Activated CD8-positive, alpha-beta memory T cell treated with anti-CD3 and anti-CD28 coated beads, Interleukin-2, amount 50 U/mL, for 1 hour (primary cell): ENCODE data around the gene TNF.
"Not testable (repeated sequence)": the region's sequence is repeated elsewhere in the genome, so short reads cannot be mapped to it uniquely, and the experiment has no call there.

ENCODE experiments used
- DNase-seq: peaks from one replicate; pipeline ENCODE4 v3.0.0-alpha.2; 2020; ENCODE audit errors: extremely low read depth

The TNF gene

DNA sequence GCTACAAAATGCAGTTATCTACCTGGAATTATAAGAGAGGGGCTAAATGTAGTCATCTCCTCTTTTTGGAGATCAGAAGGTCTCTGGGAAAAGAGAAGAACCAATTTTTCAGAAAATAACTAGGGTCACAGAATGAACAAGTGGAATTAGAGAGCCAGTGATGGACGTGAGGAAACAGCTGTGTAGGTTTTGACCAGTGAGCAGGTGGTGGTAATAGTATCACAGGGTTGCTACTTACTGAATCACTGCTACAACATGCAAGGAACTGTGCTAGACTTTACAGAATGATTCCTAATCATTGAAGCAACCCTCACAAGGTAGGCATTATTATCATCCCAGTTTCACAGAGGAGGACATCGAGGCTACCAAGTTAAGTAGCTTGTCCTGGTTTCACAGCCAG, 30.7 kb upstream of the TNF start:
- no peak for DNase-seq

DNA sequence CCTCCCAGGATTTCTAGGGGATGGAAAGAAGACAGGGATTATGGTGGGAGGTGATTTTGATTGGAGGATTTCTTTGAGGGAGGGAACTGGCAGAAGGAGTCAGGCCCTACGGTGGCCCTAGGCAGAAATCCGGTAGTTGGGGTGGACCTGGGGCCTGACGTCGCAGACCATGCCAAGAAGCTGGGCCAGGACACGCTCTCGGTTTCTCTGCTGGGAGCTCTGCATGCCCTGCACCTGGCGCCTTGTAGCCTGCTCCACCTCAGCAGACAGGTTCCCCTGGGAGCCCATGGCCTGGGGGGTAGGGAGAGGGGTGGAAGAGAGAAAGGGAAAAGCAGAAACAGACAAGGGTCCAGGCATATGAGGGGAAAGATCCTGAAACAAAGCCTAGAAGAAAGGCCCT, 30.1 kb upstream of the TNF start:
- no peak for DNase-seq

DNA sequence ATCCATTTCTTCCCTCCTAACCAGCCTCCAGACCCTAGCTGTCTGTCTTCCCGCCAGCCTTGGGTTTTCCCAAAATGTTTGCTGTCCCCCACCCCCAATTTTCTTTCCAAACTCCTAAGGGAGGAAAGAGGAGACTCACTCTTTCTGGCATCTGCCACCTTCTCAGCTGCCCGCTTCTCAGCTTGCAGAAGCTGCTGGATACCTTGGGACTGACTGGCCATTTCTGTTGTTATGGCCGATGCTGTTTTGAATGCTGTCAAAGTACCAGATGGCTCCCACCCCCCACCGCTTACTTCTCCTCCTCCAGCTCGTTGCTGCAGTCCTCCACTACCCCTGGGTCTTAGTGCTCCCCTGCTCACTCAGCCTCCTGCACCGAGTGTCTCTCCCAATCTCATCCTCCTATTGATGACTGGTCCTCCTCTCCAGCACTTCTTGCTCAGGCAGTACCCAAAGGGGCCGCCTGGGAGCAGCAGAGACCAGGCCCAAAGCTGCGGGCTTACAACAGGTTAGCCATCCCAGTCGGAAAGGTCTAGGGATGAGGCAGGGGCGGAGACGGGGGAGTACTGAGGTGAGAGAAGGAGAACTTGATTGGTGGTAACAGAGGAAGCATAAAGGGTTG, 28.9 kb upstream of the TNF start, which contains the start of gene ATP6V1G2:
ATP6V1G2 (minus strand) TSS at position 270 of the 619 bp plus-strand sequence; CDS start at position 221, 49 bp downstream.
- peak; percentile 47 for DNase-seq

DNA sequence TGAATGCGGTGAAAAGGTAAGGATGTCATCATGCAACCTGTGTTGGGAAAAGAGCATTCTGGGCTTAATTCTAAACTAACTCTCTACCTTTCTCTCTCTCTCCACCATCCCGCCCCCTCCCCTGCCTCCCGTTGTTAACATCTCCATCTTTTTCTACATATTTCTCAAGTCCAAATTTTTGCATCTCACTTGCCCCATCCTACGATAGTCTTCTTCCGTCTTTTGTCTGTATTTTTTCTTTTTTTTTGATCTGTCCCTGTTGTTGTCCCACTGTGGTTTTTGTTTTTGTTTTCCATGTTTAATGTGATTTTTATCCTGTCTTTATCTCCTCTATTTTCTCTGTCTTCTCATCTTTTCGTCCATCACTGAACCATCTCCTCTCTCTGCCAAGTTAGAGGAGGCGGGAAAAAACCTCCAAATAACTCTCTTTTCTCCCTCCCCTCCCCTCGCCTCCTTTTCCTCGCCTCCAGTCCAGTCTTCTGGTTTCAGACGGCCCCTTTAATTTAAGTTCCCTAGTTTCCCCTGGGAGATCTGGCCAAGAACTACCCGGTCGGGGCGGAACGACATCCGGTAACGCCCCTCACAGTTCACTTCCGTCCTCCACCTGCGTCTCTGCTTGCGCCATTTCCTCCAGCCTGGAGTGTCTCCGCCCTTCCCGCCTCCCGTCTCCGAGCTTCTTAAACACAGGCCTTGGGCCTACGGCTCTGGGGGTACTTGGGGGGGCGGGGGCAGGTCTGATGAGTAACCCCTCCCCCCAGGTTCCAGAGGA, 28.2 kb upstream of the TNF start, which contains the start of gene NFKBIL1:
NFKBIL1 (plus strand) TSS at position 651 of the 769 bp plus-strand sequence; CDS start at position 738, 87 bp downstream.
- DNase-seq, result peak; percentile 83

DNA sequence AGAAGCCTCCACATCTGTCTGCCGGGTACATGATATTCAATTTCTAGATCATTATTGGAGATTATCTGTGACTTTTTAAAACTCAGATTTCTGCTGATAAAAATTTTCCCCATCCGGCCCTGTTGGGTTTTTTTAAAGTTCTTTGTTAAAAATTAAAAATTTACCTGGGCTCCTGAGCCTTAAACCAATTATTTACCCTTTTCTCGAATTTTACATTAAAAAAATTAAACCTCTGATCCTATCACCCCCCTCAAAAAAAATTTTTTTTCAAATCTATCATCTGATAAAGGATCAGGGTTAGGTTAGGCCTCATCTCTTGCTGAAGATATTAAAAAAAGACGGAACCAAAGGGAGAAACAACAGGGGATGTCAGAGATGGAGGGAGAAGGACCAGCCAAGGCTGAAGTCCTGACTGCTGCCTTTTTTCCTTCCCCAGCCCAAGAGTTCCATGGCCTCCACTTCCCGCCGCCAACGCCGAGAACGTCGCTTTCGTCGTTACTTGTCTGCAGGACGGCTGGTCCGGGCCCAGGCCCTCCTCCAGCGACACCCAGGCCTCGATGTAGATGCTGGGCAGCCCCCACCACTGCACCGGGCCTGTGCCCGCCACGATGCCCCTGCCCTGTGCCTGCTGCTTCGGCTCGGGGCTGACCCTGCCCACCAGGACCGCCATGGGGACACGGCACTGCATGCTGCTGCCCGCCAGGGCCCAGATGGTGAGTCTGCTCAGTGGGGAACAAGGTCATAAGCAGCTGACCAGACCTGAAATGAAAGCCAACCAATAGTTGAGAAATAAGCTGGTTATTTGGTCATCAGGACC, 27.4 kb upstream of the TNF start:
- no peak for DNase-seq

DNA sequence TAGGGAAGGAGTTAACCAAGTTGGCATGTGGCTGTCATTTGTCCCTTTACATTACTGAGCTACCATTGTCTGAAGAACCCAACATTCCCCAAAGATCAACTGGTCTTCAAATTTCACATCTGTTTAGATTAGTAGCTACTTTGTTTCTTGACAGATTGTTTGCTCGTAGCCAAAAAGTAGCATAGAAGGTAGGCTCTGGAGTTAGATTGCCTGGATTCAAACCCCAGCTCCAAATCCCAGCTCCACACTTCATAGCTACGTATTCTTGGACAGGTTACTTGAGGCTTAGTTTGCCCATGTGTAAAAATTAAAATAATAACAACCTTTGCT, 26.9 kb upstream of the TNF start:
- DNase-seq, result no peak

DNA sequence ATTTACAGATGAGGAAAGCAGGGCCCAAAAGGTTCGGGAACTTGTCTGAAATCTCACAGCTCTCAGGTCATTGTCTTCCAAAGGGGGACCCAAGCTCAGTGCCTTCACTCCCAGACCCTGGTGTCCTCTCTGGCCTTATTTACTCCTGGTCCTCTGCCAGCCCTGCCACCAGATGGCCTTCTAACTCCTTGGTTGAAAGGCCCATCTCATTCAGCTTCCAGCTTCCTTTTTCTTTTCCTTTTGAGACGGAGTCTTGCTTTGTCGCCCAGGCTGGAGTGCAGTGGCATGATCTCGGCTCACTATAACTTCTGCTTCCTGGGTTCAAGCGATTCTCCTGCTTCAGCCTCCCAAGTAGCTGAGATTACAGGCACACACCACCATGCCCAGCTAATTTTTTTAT, 24.0 kb upstream of the TNF start:
- not testable (repeated sequence) for DNase-seq

DNA sequence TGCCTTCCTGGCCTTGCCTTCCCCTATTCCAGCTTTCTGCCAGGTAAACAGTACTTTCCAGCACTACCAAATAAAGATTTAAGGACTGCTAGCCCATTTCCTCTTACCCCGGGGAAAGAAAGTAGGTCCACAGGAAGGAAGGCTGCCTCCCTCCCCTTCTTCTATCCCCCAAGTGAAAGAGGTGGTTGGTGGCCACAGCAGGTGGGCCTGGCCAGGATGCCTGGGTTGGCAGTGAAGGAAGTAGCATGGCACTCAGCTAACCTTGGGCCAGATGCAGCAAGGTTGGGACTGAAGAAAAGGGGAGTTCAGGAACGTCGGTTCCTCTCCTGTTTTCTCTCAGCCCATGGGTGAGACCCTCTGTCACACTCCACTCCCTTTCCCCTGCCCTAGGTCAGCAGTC, 19.1 kb upstream of the TNF start:
- DNase-seq, result no peak

DNA sequence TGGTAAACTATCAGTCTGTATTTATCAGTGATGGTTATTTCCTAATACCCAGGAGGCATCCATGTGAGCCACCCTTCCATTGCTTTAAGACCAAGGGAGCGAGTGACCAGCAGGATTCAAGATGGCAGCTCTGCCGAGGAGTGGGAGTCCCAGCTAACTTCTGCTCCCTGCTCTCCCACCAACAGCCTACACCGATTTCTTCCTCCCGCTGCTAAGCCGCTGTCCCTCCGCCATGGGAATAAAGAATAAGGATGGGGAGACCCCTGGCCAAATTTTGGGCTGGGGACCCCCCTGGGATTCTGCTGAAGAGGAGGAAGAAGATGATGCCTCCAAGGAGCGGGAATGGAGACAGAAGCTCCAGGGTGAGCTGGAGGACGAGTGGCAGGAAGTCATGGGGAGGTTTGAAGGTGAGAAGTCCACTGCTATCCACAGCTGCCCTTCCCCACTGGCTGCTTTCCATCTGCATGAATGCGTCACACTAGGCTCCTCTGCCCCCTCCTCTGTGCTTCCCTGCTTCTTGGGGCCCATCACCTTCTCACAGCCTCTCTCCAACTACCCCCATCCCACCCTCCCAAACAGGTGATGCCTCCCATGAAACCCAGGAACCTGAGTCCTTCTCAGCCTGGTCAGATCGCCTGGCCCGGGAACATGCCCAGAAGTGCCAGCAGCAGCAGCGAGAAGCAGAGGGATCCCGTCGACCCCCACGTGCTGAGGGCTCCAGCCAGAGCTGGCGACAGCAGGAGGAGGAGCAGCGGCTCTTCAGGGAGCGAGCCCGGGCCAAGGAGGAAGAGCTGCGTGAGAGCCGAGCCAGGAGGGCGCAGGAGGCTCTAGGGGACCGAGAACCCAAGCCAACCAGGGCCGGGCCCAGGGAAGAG, 17.7 kb upstream of the TNF start:
- DNase-seq, result no peak

DNA sequence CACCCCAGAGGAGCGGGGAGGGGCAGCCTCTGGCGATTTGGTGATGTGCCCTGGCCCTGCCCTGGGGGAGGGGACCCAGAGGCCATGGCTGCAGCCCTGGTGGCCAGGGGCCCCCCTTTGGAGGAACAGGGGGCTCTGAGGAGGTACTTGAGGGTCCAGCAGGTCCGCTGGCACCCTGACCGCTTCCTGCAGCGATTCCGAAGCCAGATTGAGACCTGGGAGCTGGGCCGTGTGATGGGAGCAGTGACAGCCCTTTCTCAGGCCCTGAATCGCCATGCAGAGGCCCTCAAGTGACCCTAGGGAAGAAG, 17.1 kb upstream of the TNF start:
- no peak for DNase-seq

DNA sequence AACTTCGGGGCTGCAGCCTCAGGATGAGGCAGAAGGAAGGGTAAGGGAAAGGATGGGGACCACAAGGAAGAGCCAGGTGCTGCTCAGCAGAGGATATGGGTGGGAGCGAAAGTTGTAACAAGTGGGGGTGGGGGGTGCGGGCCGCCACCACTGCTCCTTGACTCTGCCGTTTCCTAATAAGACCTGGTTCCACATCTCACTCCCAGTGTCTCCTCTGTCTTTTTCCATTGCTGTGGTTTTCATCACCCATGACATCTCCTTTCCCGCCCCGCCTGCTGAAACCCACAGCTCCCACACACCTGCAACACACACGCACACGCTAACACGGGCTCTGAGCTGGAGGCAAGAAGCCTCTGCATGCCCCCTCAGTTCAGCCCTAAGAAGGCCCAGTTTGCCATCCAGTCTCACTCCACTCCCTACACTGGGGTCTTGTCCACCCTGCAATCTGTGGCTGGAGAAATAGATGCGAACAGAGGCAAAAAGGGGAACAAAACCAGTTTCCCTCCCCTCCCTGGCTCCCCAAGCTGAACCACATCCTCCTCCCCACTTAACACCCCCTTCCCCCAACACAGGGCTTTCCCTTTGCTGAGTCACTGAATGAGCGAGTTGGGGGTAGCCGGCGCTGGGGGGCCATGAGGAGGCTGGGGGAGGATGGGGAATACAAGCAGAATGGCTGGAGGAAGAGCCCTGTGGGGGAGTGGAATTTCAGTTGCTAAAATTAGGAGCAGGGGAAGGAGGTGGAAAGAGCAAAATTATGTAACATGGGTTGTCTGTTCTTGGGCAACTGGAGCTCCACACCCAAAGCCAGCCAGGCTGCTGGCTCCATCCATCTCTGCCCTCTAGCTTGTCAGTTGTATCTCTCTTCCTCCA, 16.5 kb upstream of the TNF start:
- no peak for DNase-seq

DNA sequence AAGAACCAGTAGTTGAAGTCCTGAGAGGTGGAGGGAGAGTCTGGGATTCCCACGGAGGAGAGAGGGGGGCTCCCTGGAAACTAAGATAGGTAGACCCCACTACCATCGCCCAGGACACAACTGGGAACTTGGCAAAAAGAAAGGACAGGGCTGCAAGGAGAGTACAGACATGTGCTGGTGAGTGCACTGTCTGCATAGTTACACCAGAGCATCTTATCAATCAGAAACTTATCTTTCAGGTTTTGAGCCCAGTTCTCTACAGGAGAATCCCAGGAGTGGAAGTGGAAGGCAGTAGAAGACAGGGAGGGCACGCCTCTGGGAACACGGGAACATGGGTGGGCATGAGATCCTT, 15.8 kb upstream of the TNF start:
- DNase-seq, result no peak

DNA sequence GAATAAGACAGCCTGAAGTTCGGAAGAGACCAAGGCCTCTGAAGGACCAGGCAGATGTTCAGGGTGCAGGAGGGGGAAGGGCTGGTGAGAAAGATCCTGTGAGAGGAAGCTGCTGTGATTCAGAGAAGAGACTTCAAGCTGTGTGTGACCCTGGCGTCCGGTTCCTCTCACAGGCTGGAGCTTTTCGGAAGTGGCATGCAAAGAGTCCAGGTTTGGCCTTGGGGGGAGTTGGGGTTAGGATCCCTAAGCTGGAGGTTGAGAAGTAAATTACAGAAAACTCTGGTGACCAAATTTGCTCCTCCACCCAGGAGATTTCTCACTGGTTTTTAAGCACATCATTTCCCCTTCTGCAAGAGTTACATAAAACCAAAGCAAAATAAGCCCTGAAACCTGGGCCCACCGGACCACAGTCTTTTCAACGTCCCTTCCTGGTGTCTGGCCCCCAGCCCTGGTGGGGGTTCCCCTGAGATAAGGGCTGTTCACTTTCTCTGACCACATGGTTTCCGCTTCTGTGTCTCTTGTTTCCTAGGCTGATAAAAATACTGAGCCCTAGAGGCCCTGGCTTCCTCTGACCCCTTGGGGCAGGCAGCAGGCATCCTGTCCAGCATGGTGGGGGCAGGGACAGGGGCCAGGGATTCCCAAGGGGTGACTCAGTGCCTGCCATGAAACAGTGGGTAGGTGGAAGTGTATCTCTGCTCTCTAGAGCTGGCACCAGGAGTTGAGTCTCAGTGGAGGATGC, 15.2 kb upstream of the TNF start:
- no peak for DNase-seq

DNA sequence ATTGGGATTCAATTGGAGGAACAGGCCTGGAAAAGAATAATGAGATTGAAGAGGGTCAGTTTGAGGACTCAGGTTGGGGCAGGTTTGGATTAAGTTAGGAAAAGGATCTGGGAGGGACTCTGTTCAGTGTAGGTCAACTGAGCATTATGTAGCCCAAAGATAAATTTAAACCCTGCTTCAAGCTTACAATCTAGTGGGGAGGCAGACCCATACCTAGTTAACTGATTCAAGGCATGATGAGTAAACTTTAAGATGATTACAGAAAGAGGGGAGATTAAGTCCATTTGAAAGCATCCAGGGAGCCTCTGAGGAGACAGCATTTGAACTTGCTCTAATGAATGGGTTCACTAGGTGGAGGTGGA, 14.7 kb upstream of the TNF start:
- DNase-seq, result no peak

DNA sequence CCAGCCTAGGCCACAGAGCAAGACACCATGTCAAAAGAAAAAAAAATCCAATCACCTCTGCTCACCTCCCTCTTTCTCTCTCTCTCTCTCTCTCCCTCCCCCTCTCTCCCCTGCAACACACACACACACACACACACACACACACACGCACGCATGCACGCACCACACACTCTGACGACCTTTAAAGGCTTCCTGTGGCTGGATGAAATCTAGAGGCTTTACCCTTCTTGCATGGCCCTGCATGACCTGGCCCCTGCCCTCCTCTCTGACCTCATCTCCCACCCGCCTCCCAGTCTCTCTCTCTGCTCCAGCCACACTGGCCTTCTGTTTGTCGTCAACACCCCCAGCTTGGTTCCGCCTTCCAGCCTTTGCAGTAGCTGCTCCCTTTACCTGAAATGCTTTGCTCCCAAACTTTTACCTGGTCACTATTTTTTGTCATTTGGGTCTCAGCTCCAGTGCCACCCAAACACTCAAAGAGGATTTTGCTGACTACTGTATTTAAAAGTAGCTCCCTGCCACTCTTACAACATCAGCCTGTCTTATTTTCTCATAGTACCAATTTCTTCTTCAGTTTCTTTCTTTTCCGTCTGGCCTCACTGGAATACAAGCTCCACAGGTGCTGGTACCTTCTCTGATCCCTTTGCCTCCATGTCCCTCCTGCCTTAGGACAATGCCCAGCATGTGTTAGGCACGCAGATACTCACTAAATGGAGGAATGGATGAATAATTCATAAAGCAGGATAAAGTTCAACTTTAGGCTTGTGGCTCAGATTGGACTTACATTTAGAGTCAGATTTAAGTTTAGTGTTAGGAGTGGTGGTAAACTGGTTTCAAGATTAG, 7.6 kb upstream of the TNF start:
- DNase-seq, result no peak

DNA sequence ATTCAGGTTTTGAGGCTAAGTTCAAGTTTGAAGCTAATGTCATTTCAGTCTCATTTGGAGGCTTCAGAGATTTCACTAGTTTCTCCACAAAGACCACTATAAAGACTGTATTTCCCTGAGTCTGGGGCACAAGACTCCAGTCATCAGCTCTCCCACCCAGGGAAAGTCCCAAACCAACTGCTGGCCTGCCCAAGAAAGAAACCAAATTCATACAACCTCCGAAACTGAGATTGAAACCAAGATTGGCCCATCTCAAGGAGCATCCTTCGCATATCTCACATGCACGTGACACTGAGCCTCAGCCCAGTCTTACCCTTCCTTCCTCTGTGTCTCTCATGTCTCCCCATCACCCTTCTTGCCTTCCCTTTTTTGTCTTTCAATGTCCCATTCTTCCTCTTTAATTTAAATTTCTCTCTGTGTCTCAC, 6.8 kb upstream of the TNF start:
- no peak for DNase-seq

DNA sequence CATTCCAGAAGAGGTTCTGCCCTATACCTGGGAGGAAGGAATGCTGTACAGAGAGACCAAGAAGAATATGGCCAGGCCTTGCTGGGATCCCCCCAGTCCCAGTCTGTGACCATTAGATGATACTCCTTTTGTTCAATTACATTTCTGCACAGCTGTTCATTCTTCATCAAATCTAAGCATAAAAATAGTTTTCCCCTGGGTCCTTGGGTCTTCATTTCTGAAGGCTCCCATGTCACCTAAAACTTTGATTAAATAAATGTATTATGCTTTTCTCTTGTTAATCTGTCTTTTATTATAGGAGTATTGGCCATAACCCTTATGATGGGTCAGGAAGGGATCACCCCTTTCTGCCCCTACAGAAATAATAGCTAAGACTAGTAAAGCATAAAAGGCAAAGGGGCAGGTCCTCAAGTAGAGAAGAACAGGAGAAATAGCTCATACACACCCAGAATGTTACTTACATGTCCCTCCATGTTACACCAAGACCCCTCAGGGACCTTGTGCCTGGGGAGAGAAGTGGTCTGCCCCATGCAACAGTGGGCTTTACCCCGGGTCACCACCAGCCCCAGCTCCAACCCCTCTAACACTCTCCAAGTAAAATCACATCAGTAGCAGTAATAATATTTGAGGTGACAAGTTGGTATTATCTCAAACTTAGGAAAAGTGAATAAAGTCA, 5.4 kb upstream of the TNF start:
- DNase-seq, result no peak

DNA sequence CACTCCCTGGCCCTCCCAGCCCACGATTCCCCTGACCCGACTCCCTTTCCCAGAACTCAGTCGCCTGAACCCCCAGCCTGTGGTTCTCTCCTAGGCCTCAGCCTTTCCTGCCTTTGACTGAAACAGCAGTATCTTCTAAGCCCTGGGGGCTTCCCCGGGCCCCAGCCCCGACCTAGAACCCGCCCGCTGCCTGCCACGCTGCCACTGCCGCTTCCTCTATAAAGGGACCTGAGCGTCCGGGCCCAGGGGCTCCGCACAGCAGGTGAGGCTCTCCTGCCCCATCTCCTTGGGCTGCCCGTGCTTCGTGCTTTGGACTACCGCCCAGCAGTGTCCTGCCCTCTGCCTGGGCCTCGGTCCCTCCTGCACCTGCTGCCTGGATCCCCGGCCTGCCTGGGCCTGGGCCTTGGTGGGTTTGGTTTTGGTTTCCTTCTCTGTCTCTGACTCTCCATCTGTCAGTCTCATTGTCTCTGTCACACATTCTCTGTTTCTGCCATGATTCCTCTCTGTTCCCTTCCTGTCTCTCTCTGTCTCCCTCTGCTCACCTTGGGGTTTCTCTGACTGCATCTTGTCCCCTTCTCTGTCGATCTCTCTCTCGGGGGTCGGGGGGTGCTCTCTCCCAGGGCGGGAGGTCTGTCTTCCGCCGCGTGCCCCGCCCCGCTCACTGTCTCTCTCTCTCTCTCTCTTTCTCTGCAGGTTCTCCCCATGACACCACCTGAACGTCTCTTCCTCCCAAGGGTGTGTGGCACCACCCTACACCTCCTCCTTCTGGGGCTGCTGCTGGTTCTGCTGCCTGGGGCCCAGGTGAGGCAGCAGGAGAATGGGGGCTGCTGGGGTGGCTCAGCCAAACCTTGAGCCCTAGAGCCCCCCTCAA, 3.1 kb upstream of the TNF start, which contains the start of gene LTA:
LTA (plus strand) TSS at position 249 of the 871 bp plus-strand sequence; CDS start at position 703, 454 bp downstream.
- DNase-seq, result no peak
